HG03457 (cell line): ENCODE data around the gene RABL3.
A peak's percentile ranks its signal among the peaks of the same experiment; 100 is the strongest.
"Not testable (repeated sequence)": the region's sequence is repeated elsewhere in the genome, so short reads cannot be mapped to it uniquely, and the experiment has no call there.

Source experiments
- ATAC-seq: cut with Tn5 transposase; IDR thresholded peaks from one replicate; pipeline ENCODE4 v1.9.1; 2021; ENCODE audit warnings: moderate number of reproducible peaks; ENCODE audit not compliant: unreplicated experiment

RABL3 gene

GRCh38 chr3:120683671-120684301 is 58.5 kb downstream of the RABL3 start:
- no peak for ATAC-seq

GRCh38 chr3:120683213-120683612 is 59.1 kb downstream of the RABL3 start:
- ATAC-seq: no peak

- no peak for ATAC-seq
These were observed 60.1 kb downstream of the RABL3 start, which contains the start of gene HGD for GRCh38 chr3:120682095-120682681. Gene HGD (minus strand): TSS chr3:120682239. CDS start chr3:120682111, 128 bp downstream.

DNA sequence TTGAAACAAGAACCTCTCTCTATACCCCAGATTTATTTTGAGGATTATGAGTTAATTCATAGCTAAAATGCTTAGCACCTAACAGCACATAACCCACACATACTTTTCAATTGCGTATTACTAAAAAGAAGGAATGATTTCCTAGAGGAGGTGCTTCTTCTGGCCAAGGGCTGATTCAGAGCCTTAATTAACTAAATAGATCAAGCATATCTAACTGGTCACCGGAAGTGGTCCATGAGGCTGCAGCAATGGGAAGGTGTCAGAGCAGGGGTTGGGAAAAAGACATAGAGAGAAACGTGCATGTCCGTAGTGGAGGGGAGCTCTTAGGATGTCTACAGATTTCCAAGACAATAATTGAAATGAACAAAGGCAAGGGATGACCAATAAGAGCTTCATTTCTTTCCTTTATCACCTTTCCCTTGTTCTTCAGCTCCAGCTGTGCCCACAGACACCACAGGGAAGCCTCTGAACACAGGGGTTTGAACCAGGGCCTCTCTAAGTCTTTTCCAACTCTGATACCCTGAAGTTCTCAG is 60.7 kb downstream of the RABL3 start:
- no peak for ATAC-seq

- no peak for ATAC-seq
These were observed 61.3 kb downstream of the RABL3 start for GRCh38 chr3:120681018-120681417.

- no peak for ATAC-seq
These were observed 62.0 kb downstream of the RABL3 start for GRCh38 chr3:120680193-120680894.

- no peak for ATAC-seq
These were observed 63.3 kb downstream of the RABL3 start for GRCh38 chr3:120678984-120679383.

DNA sequence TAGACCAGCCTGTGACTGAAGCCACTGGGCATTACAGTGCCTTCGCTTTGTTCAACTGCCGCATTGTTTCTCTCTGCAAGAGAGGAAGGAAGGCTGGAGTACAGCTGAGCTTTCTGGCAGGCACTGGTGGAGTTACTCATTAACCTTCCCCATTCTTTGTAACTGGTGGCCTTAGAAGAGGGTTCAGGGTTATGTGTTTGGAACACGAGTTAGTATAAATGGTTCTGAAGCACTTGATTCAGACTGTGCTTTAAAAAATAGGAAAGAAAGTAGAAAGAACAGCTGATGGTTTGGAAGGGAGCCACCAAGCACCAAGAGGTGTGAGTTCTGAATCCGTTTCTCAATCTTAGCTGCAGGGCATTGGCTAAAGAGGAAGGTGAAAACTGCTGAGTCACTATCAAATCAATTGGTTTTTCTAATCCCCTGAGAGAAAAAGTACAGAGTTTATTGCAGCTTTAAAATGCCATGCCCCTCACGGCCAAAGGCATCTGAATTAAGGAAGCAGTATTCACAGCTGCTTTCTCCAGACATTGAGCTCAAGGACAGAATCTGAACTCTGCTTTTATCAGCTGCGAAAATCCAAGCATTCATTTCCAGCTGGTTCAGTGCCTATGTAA is 63.9 kb downstream of the RABL3 start:
- peak; percentile 96 for ATAC-seq

DNA sequence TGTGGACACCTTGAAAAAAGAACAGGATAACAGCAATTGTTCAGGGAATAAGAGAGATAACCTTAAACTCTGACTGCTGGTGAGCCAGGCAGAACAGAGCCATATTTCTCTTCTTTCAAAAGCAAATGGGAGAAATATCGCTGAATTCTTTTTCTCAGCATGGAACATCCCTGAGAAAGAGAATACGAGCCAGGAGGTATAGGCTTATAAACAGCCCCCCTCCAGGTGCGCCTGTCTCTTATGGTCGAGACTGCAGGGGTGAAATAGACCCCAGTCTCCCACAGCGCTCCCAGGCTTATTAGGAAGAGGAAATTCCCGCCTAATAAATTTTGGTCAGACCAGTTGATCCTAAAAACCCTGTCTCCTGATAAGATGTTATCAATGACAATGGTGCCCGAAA is 65.1 kb downstream of the RABL3 start:
- not testable (repeated sequence) for ATAC-seq

- ATAC-seq: no peak
These were observed 69.2 kb downstream of the RABL3 start for GRCh38 chr3:120673116-120673515.

DNA sequence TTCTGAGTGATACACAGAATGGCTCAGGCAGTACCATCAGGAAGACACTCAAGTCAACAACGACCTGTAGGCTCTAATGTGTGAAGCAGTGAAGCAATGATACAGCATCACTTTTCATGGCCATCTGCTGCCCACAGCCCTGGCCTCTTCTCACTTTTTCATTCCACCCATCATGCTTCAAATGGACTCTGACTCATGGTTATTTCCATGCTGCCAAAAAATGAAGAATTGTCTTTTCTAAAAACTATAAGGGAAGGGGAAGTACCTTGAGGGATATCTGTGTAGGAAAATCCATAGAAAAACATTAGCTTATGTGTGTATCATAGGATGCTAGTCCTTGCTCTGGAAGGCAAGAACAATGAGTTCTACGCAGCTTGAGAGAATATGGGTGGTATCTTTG is 71.7 kb downstream of the RABL3 start:
- ATAC-seq: no peak

- ATAC-seq: no peak
These were observed 77.4 kb downstream of the RABL3 start for GRCh38 chr3:120664926-120665325.

DNA sequence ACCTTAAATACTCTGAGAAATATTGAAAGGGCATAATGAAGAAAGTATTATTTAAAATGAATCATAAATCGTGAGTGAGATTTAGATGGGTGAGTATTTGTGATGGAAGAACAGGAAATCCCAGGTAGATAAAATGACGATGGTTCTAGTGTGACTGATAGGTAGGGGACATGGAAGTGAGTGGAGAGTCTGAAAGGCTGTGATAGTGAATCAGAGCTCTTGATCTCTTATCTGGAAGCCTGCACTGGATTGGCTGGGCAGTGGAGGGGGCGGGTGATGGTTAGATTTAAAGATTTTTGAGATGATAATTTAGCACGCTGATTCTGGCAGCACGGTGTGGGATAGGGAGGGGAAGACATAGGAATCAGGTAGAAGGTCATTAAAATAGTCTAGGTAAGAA is 80.4 kb downstream of the RABL3 start:
- no peak for ATAC-seq

DNA sequence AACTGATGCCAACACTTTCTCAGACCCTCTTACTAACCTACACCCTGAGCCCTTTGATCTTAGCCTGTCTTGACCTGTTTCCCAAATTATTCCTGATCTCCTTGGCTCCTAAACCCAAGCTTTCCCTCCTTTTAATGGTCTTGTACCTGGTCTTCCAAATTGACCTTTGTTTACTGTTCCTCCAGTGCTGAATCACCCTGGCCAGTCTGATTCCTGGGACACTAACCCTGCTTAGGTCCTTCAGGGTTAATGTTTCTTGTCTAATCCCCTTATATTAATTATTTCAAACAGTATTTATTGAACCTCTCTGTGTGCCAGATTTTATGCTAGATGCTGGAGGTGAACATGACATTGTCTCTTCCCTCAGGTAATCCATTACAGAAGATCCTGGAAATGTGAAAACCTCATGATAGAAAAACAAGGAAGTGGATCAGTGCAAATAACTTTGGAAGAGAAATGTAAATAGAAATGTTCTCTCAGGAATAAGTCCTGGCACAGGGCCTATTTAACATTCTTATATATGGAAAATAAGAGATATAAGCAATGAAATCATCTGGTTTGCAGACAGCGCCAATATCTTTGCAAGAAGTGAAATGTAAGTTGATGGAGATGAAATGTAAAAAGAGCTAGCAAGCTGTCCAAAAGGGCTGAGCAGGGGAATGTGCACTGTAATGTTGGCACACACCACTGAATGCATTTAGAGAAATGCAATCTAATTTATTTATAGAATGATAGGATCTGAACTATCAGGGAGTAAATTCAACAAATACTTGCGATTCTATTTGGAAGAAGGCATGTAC is 81.0 kb downstream of the RABL3 start:
- no peak for ATAC-seq

DNA sequence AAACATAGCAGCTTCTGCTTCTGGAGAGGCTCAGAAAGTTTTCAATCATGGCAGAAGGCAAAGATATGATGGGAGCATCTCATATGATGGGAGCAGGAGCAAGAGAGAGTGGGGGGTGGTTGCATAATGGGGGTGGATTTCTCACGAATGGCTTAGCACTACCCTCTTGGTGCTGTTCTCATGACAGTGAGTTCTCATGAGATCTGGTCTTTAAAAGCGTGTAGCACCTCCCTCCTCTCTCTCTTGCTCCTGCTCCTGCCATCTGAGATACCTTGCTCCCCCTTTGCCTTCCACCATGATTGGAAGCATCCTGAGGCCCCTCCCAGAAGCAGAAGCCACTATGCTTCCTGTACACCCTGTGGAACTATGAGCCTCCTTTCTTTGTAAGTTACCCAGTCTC is 82.5 kb downstream of the RABL3 start:
- ATAC-seq: no peak

- no peak for ATAC-seq
These were observed 83.0 kb downstream of the RABL3 start for GRCh38 chr3:120659285-120659684.

GRCh38 chr3:120652896-120653545 is 89.3 kb downstream of the RABL3 start:
- ATAC-seq: no peak

- no peak for ATAC-seq
These were observed 90.0 kb downstream of the RABL3 start for GRCh38 chr3:120652281-120652680.

GRCh38 chr3:120650311-120650710 is 92.0 kb downstream of the RABL3 start:
- ATAC-seq: no peak

- no peak for ATAC-seq
These were observed 92.5 kb downstream of the RABL3 start for GRCh38 chr3:120649830-120650233.
